ENCODE results near the gene ST3GAL3.

DNA sequence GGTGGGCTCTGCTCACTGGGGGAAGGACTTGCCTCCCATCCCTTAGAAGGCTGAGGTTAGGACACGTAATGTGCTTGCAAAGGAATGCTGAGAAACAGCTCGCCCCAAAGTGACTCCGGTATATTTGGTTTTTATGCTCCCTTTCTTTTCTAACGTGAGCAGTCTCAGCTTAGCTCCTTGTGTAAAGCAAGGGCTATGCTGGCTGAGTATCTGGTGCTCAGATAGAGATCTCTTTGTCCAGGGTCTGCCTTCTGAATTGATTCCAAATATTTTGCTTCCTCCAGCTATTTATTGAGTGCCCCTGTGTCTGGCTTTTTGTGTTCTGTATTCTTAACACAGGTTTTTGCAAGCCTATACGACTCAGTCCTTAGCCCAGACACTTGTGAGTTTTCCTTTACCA lies 131.7 kb downstream of the ST3GAL3 start:
- TF ChIP-seq POLR2A (IDR thresholded peaks at IDR 0.05; ENCODE audit: low read length) (no peak), NR3C1 (IDR thresholded peaks at IDR 0.05) (no peak), JUNB (IDR thresholded peaks at IDR 0.05) (no peak), RAD21 (conservative IDR thresholded peaks at IDR 0.05 in 1 of 2, IDR thresholded peaks at IDR 0.05 in 1 of 2) (no peak), EHMT2 (IDR thresholded peaks at IDR 0.05; ENCODE audit: low read depth) (no peak), BHLHE40 (IDR thresholded peaks at IDR 0.05; ENCODE audit: low read depth, low read length) (no peak), HOXB5 (CRISPR knock-in tag; IDR thresholded peaks at IDR 0.05) (no peak)
- TF ChIP-seq, protein P1, sequence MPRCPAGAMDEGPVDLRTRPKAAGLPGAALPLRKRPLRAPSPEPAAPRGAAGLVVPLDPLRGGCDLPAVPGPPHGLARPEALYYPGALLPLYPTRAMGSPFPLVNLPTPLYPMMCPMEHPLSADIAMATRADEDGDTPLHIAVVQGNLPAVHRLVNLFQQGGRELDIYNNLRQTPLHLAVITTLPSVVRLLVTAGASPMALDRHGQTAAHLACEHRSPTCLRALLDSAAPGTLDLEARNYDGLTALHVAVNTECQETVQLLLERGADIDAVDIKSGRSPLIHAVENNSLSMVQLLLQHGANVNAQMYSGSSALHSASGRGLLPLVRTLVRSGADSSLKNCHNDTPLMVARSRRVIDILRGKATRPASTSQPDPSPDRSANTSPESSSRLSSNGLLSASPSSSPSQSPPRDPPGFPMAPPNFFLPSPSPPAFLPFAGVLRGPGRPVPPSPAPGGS (IDR thresholded peaks at IDR 0.05), result no peak
- TF ChIP-seq, protein P2, sequence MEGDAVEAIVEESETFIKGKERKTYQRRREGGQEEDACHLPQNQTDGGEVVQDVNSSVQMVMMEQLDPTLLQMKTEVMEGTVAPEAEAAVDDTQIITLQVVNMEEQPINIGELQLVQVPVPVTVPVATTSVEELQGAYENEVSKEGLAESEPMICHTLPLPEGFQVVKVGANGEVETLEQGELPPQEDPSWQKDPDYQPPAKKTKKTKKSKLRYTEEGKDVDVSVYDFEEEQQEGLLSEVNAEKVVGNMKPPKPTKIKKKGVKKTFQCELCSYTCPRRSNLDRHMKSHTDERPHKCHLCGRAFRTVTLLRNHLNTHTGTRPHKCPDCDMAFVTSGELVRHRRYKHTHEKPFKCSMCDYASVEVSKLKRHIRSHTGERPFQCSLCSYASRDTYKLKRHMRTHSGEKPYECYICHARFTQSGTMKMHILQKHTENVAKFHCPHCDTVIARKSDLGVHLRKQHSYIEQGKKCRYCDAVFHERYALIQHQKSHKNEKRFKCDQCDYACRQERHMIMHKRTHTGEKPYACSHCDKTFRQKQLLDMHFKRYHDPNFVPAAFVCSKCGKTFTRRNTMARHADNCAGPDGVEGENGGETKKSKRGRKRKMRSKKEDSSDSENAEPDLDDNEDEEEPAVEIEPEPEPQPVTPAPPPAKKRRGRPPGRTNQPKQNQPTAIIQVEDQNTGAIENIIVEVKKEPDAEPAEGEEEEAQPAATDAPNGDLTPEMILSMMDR (IDR thresholded peaks at IDR 0.05), result no peak
- TF ChIP-seq, protein P3, sequence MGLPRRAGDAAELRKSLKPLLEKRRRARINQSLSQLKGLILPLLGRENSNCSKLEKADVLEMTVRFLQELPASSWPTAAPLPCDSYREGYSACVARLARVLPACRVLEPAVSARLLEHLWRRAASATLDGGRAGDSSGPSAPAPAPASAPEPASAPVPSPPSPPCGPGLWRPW (IDR thresholded peaks at IDR 0.05), result no peak
